Mucosa of descending colon (tissue), 3 donors: Measurements from ENCODE around the gene JTB. TPM values are rescaled to one million over a fixed set of nuclear protein-coding genes. Genes with fewer than 3 reads are reported as not detected.

Source experiments
- ATAC-seq: fragments of 200-7000 bp; cut with Tn5 transposase; one replicate; pipeline ENCODE4 v1.9.1; 2020; ENCODE audit warnings: mild to moderate bottlenecking, moderate library complexity
- DNase-seq, 3 donors: peaks; one replicate each; pipeline ENCODE4 v3.0.0-alpha.2; 2020
- H3K36me3 ChIP-seq: fragments of 200-600 bp; one replicate; pipeline ENCODE4 v1.8.0; 2021; ENCODE audit warnings: low read depth, mild to moderate bottlenecking
- H3K4me1 ChIP-seq: fragments of 200-600 bp; one replicate; pipeline ENCODE4 v1.8.0; 2021; ENCODE audit warnings: low read depth, mild to moderate bottlenecking
- H3K4me3 ChIP-seq: fragments of 200-600 bp; one replicate; pipeline ENCODE4 v1.8.0; 2021; ENCODE audit warnings: mild to moderate bottlenecking
- H3K9me3 ChIP-seq: fragments of 200-600 bp; one replicate; pipeline ENCODE4 v1.8.0; 2021; ENCODE audit warnings: mild to moderate bottlenecking
- CTCF ChIP-seq: fragments of 200-600 bp; IDR thresholded peaks from one replicate; pipeline ENCODE4 v1.8.0; 2022; ENCODE audit warnings: antibody characterized with exemption, mild to moderate bottlenecking
- intact Hi-C, 2 donors: fragments of 100-400 bp; cut with DNase I in 1 of 2; cut with micrococcal nuclease in 1 of 2; formaldehyde crosslinking; loops; one replicate each; pipeline versions ENCODE4 v1.11.0 to v1.11.1; 2022; cut with DNase I, micrococcal nuclease
- total RNA-seq, 3 donors: library from RNA; stranded (reverse); fragmentation: NEBNext Ultra II Directional in 2 of 3; extraction: Animal tissue kit (Norgen Biotek cat#: 25700) in 2 of 3; gene quantifications; one replicate each; pipeline versions ENCODE4 v1.2.1 to v1.2.4, GENCODE V29; 2021 to 2023
- donor health status: DM: no; HTN: no; CAD: no; lungs with moderate emphysema.
- donor health status: DM: no; HTN: no; CAD: no.
- donor health status: DM: no; HTN: yes; CAD: no.

Gene JTB
- total RNA-seq, 3 donors from 2014 or later, result 119 to 153 (median 124) TPM

DNA sequence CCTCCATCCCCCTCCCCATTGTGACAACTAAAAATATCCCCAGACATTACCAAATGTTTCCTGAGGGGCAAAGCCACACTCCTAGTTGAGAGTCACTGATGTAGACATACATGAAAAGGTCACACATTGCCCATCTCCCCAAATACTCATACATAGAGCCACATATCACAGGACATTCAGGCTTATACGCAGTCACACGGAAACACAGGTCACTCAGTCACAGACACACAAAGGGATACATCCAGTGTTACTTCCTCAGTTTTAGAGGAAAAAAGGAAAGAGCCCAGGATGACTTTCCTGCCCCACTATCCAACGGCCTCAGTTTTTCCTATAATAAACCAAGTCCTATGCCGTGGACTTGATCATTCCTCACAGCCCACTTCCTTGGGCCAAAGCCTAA lies 16.1 kb downstream of the JTB start:
- Histone ChIP-seq H3K36me3 (no peaks in the 10 kb centered on the region), H3K4me3 (no peak overlapping the region), H3K4me1 (peaks cover 52% of the 10 kb centered on the region), H3K9me3 (no peaks in the 10 kb centered on the region)
- intact Hi-C loops, result no loop called here
- no peak for TF ChIP-seq CTCF
- no peak for ATAC-seq
- no peak for DNase-seq

GRCh38 chr1:153960206-153960605 lies 17.3 kb downstream of the JTB start:
- ATAC-seq, result no peak
- Histone ChIP-seq H3K9me3 (no peaks in the 10 kb centered on the region), H3K4me3 (no peak overlapping the region), H3K4me1 (peaks cover 50% of the 10 kb centered on the region), H3K36me3 (no peaks in the 10 kb centered on the region)
- no peak for TF ChIP-seq CTCF
- DNase-seq, result peak in 1 of 3 donors; percentile 44
- intact Hi-C loops, result no loop called here

DNA sequence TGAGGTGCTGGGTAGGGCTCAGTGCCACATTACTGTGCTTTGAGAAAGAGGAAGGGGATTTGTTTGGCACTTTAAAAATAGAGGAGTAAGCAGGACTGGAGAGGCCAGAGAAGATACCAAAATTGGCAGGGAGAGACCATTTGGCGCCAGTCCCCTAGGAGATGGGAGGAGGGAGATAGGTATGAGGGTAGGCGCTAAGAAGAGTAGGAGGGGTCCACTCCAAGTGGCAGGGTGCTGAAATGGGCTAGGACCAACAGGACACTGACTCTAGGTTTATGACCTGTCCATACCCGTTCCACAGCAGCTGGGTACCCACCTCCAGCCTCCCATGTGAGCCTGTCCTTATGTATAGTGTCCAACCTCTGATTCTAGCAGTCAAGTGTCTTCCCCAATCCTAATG lies 18.0 kb downstream of the JTB start:
- DNase-seq (no peak), ATAC-seq (no peak)
- Histone ChIP-seq H3K4me3 (no peak overlapping the region), H3K36me3 (no peaks in the 10 kb centered on the region), H3K4me1 (peaks cover 44% of the 10 kb centered on the region), H3K9me3 (no peaks in the 10 kb centered on the region)
- no peak for TF ChIP-seq CTCF
- intact Hi-C loops, result no loop called here

DNA sequence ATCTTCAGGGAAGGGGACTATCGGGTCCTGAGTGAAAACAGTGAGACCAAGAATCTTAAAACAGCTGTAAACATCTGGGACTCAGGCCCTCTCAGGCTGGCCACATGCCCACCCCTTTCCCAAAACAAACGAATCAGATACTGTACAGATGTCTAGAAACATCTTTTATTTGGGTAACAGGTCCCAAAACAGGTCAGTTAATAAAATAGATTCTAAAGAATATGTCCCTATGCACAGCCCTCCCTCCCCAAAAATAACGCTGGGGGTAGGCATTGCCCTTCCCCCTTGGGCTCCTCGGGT lies 18.6 kb downstream of the JTB start:
- TF ChIP-seq CTCF, result no peak

DNA sequence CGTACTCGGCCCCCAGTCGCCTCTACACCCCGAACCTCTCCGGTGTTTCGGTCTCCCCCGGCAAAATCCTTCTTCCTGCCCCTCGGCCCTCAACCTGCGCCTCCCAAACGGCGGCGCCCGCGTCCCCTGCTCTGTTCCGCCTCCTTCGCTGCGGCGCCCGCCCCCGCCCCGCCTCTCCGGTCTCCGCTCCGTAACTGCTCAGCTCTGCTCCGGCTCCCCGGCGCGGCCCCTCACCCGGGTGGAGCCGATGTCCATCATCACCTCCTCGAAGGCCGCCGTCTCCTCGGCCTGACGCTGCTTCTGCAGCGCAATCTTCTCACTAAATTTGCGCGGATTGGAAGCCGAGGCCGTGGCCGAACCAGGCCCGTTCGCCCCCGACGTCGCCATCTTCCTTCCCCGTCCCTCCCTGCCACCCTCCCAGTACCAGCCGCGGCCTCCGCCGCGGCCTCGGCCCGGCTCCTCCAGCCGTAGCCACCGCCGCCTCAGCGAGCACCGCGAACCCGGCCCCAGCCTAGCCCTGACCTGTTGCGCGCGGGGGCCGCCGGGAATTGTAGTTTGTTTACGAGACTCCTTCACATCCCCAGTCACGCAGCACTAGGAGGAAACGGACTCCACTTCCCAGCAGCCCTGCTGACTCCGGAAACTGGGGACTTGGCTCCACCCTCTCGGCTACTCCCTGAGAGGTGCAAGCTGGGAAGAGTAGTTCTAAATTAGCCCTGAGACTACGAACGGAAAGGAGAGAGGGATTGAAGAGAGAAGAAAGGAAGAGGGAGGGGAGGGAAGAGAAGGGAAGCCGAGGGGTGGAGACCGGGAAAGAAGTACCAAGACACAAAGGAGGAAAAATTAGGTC lies 19.1 kb downstream of the JTB start, which contains the start of gene CRTC2:
Gene CRTC2 (minus strand): TSS at position 502 of the 850 bp plus-strand sequence. CDS start 115 bp downstream, at position 387.
- peak; percentile 89 for ATAC-seq
- H3K4me1 ChIP-seq, result peaks cover 38% of the 10 kb centered on the region

More for the DNA sequence above, 18.6 kb downstream of the JTB start:
- no peak overlapping the region for H3K4me3 ChIP-seq
- peaks cover 38% of the 10 kb centered on the region for H3K4me1 ChIP-seq
- no peaks in the 10 kb centered on the region for H3K9me3 ChIP-seq
- H3K36me3 ChIP-seq, result no peaks in the 10 kb centered on the region
- intact Hi-C loops, result no loop called here
- ATAC-seq (no peak), DNase-seq (peak in 1 of 3 donors; percentile 48)

More for the DNA sequence above, 19.1 kb downstream of the JTB start, which contains the start of gene CRTC2:
- Histone ChIP-seq H3K36me3 (no peaks in the 10 kb centered on the region), H3K4me3 (peak within 1 kb of the TSS; percentile 82), H3K9me3 (no peaks in the 10 kb centered on the region)
- TF ChIP-seq CTCF, result no peak
- DNase-seq, result peak; percentile 98 to 100 (median 99)
- intact Hi-C loops, result no loop called here
